D341Med (cell line): Measurements from ENCODE around the gene UTP11.
"Not testable (repeated sequence)": the region's sequence is repeated elsewhere in the genome, so short reads cannot be mapped to it uniquely, and the experiment has no call there.

Experiments
- DNase-seq: peaks from one replicate; pipeline ENCODE4 v3.0.0; 2012; ENCODE audit warnings: low spot score

The UTP11 gene

GRCh38 chr1:38012363-38013226 lies at the start of gene UTP11:
TSS of gene UTP11 (plus strand) at chr1:38012734. CDS start at chr1:38012803, 69 bp downstream.
- peak; percentile 90 for DNase-seq

- DNase-seq: not testable (repeated sequence)
Observed at GRCh38 chr1:37964106-37964505, 48.4 kb upstream of the UTP11 start.

GRCh38 chr1:37965301-37965700 lies 47.2 kb upstream of the UTP11 start:
- DNase-seq: no peak

GRCh38 chr1:37973684-37974083 lies 38.9 kb upstream of the UTP11 start:
- not testable (repeated sequence) for DNase-seq

- no peak for DNase-seq
Observed at GRCh38 chr1:37974567-37974966, 38.0 kb upstream of the UTP11 start.

GRCh38 chr1:37975083-37975482 lies 37.5 kb upstream of the UTP11 start:
- DNase-seq: peak; percentile 55

GRCh38 chr1:37978541-37978940 lies 34.0 kb upstream of the UTP11 start:
- no peak for DNase-seq

GRCh38 chr1:37983546-37983945 lies 29.0 kb upstream of the UTP11 start:
- no peak for DNase-seq

GRCh38 chr1:37987679-37988078 lies 24.9 kb upstream of the UTP11 start:
- no peak for DNase-seq

- DNase-seq: peak; percentile 47
Observed at GRCh38 chr1:37989361-37989930, 23.1 kb upstream of the UTP11 start.

- no peak for DNase-seq
Observed at GRCh38 chr1:37994886-37995566, 17.5 kb upstream of the UTP11 start.

GRCh38 chr1:37995751-37996345 lies 16.7 kb upstream of the UTP11 start:
- no peak for DNase-seq

GRCh38 chr1:37997256-37998088 lies 15.1 kb upstream of the UTP11 start:
- DNase-seq: no peak

GRCh38 chr1:37998089-37998808 lies 14.3 kb upstream of the UTP11 start:
- no peak for DNase-seq

- DNase-seq: no peak
Observed at GRCh38 chr1:37998913-37999429, 13.6 kb upstream of the UTP11 start.

- no peak for DNase-seq
Observed at GRCh38 chr1:37999430-38000232, 12.9 kb upstream of the UTP11 start.

GRCh38 chr1:38000233-38000528 lies 12.4 kb upstream of the UTP11 start:
- DNase-seq: no peak

- DNase-seq: no peak
Observed at GRCh38 chr1:38000529-38001455, 11.7 kb upstream of the UTP11 start.
